GM19468 (cell line): ENCODE measurements around the gene CYP4V2.
"Not testable (repeated sequence)": the region's sequence is repeated elsewhere in the genome, so short reads cannot be mapped to it uniquely, and the experiment has no call there.

Experiments
- ATAC-seq: cut with Tn5 transposase; IDR thresholded peaks from one replicate; pipeline ENCODE4 v1.9.1; 2021; ENCODE audit warnings: mild to moderate bottlenecking, moderate library complexity, moderate number of reproducible peaks; ENCODE audit not compliant: unreplicated experiment; ENCODE audit errors: extremely low read depth

CYP4V2 gene

GRCh38 chr4:186227221-186227620, 35.9 kb downstream of the CYP4V2 start, which contains the start of gene KLKB1:
KLKB1 (plus strand) TSS chr4:186227507; CDS start chr4:186228196, 689 bp downstream.
- no peak for ATAC-seq

GRCh38 chr4:186227744-186228513, 36.6 kb downstream of the CYP4V2 start:
- no peak for ATAC-seq

- ATAC-seq: no peak
These were observed 37.1 kb downstream of the CYP4V2 start for GRCh38 chr4:186228514-186228894.

GRCh38 chr4:186234367-186234766, 43.0 kb downstream of the CYP4V2 start:
- no peak for ATAC-seq

- ATAC-seq: no peak
These were observed 44.8 kb downstream of the CYP4V2 start for GRCh38 chr4:186236126-186236525.

- ATAC-seq: no peak
These were observed 49.1 kb downstream of the CYP4V2 start for GRCh38 chr4:186240452-186240847.

GRCh38 chr4:186240848-186241491, 49.6 kb downstream of the CYP4V2 start:
- no peak for ATAC-seq

GRCh38 chr4:186241616-186242015, 50.2 kb downstream of the CYP4V2 start:
- no peak for ATAC-seq

- ATAC-seq: not testable (repeated sequence)
These were observed 50.7 kb downstream of the CYP4V2 start for GRCh38 chr4:186242031-186242430.

- ATAC-seq: no peak
These were observed 52.0 kb downstream of the CYP4V2 start for GRCh38 chr4:186243331-186243730.

GRCh38 chr4:186244835-186245234, 53.5 kb downstream of the CYP4V2 start:
- ATAC-seq: no peak

GRCh38 chr4:186247062-186247752, 55.8 kb downstream of the CYP4V2 start:
- ATAC-seq: not testable (repeated sequence)

GRCh38 chr4:186248643-186249042, 57.3 kb downstream of the CYP4V2 start:
- no peak for ATAC-seq

GRCh38 chr4:186249785-186250754, 58.7 kb downstream of the CYP4V2 start:
- ATAC-seq: no peak

GRCh38 chr4:186250760-186251159, 59.4 kb downstream of the CYP4V2 start:
- ATAC-seq: no peak

GRCh38 chr4:186255122-186255521, 63.8 kb downstream of the CYP4V2 start:
- no peak for ATAC-seq

GRCh38 chr4:186258216-186258811, 66.9 kb downstream of the CYP4V2 start:
- no peak for ATAC-seq

GRCh38 chr4:186260117-186260503, 68.7 kb downstream of the CYP4V2 start:
- ATAC-seq: no peak
